NT2/D1 (cell line): Measurements from ENCODE around the gene KLRC4.

Source experiments
- YY1 ChIP-seq: IDR thresholded peaks from 2 replicates; pipeline ENCODE4 v1.6.1; 2011; ENCODE audit not compliant: insufficient read length, insufficient read depth
- ZNF274 ChIP-seq: IDR thresholded peaks from 2 replicates; pipeline ENCODE4 v1.6.1; 2011; ENCODE audit warnings: mild to moderate bottlenecking, low read depth, low read length

- TF ChIP-seq YY1 (no peak), ZNF274 (no peak)
Measured at GRCh38 chr12:10358969-10359368, 50.6 kb downstream of the KLRC4 start.
